ENCODE results near the gene LYAR.

Gene LYAR

GRCh38 chr4:4325321-4325720, 35.4 kb upstream of the LYAR start:
- no peak overlapping the region for H3K27ac ChIP-seq
- no peak for TF ChIP-seq CTCF (conservative IDR thresholded peaks at IDR 0.05)
- no peak for TF ChIP-seq ZFX (IDR thresholded peaks at IDR 0.05)

- TF ChIP-seq ZFX (IDR thresholded peaks at IDR 0.05) (no peak), CTCF (conservative IDR thresholded peaks at IDR 0.05) (no peak)
- H3K27ac ChIP-seq = no peak overlapping the region
Observed at GRCh38 chr4:4323705-4324534, 34.0 kb upstream of the LYAR start.

- TF ChIP-seq CTCF (conservative IDR thresholded peaks at IDR 0.05) (no peak), ZFX (IDR thresholded peaks at IDR 0.05) (no peak)
- H3K27ac ChIP-seq = no peak overlapping the region
Observed at GRCh38 chr4:4321951-4322688, 32.2 kb upstream of the LYAR start.

- no peak for TF ChIP-seq ZFX (IDR thresholded peaks at IDR 0.05)
- no peak for TF ChIP-seq CTCF (conservative IDR thresholded peaks at IDR 0.05)
- no peak overlapping the region for H3K27ac ChIP-seq
Observed at GRCh38 chr4:4320951-4321714, 31.2 kb upstream of the LYAR start.

GRCh38 chr4:4320528-4320927, 30.6 kb upstream of the LYAR start:
- H3K27ac ChIP-seq = no peak overlapping the region
- TF ChIP-seq ZFX (IDR thresholded peaks at IDR 0.05) (no peak), CTCF (conservative IDR thresholded peaks at IDR 0.05) (no peak)

GRCh38 chr4:4317496-4318232, 27.7 kb upstream of the LYAR start:
- TF ChIP-seq ZFX (IDR thresholded peaks at IDR 0.05) = no peak
- no peak for TF ChIP-seq CTCF (conservative IDR thresholded peaks at IDR 0.05)
- no peak overlapping the region for H3K27ac ChIP-seq
